Measurements from ENCODE around the gene PBXIP1.

The PBXIP1 gene

GRCh38 chr1:154972517-154973343, 16.8 kb upstream of the PBXIP1 start:
- DNase-seq (ENCODE audit: low read depth): no peak

GRCh38 chr1:154972213-154972516, 16.3 kb upstream of the PBXIP1 start:
- no peak for DNase-seq (ENCODE audit: low read depth)

GRCh38 chr1:154971341-154971998, 15.6 kb upstream of the PBXIP1 start:
- DNase-seq (ENCODE audit: low read depth): no peak

DNA sequence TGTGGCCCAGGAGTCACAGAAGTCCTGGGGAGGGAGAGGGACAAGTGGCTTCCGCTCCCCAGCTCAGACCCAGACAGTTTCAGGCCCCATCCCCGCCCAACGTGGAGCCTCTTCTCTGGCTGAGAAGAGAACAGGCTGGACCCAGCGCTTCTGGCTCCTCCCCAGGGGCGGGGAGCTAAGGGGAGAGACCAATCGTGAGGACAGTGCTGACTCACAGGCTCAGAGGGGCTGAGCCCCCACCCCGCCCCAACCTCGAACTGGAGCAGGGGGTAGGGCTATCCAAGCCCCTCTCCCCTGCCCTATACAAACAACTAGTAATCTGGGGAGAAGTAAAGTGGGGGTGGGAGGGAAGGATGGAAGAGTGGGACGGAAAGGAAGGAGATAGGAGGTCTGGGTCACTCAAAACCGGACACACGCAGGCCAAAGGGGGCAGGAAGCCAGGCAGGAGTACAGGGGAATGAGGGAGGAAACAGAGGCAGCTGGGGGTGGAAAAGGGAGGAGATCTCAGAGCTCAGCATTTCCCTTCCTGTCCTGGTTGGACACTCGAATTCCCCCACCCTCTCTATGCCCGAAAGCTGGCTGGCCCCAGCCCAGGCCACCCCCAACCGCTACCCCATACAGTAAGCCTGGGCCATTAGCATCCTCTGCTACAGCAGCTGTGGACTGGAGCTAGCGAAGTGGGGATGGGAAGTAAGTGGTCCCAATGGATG, 14.9 kb upstream of the PBXIP1 start, which contains the start of gene SHC1:
TSS of gene SHC1 (minus strand) at position 117 of the 710 bp plus-strand sequence. CDS start 221 bp downstream, outside the sequence.
- DNase-seq (ENCODE audit: low read depth): no peak

- no peak for DNase-seq (ENCODE audit: low read depth)
These were observed 14.1 kb upstream of the PBXIP1 start for GRCh38 chr1:154969860-154970452.

DNA sequence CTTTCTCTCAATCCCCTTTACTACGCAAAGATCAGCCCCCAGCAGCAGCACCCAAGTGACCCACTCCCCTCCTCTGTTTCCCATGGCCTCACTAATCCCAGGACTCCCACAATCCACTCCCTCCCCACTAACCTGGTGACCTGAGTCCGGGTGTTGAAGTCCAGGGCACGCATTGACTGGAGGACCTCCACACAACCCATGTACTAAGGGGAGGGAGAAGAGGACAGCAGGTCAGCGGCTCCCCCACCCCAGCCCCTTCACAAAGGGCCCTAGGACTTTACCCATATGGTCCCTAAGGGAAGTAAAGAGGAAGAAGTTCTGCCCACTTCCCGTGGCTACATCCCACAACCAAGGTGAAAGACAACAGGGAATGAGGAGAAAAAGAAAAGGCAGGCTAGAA, 13.3 kb upstream of the PBXIP1 start:
- no peak for DNase-seq (ENCODE audit: low read depth)

DNA sequence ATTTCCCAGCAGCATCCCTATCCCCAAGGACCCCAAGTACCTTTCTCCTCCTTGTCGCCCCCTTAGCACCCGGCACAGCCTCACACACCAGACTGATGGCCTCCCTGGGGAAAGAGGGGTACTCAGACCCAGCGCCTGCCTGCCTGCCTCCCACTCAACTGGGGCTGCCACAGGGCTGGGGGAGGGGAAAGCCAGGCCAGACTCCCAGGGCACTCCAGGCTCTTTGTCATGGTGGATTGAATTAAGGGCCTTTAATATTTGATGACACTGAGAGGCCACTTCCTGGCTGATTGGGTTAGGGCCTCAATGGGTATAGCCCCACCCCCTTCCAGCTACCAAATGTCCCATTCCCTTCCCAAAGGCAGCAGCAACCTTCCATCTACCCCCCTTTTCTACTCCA, 12.8 kb upstream of the PBXIP1 start:
- DNase-seq (ENCODE audit: low read depth): no peak

DNA sequence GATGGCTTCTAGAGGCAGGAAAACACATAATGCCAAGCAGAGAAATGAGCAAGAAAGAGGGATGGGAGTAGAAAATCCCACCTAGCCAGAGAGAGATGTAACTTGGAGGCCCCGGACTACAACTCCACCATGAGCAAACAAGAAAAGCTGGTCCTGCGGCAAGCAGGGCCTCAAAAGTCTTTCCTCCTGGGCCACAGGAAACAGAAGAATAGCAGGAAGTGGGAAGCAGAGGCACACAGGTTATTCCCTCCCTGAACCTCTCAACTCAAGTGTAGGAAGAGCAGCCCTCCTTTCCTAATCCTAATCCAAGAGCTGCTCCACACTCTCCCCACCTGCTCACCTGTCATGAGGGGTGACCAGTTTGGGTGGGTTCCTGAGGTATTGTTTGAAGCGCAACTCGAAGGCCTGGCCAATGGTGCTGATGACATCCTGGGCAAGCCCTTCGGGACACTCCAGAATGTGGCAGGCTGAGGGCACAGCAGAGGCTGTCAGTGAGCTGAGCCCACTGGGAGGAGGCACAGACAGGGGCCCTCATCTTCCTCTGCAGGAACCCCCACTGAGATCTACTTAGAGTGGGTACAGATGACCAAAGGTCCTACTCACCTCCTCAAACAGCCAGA, 11.5 kb upstream of the PBXIP1 start:
- DNase-seq (ENCODE audit: low read depth): no peak

DNA sequence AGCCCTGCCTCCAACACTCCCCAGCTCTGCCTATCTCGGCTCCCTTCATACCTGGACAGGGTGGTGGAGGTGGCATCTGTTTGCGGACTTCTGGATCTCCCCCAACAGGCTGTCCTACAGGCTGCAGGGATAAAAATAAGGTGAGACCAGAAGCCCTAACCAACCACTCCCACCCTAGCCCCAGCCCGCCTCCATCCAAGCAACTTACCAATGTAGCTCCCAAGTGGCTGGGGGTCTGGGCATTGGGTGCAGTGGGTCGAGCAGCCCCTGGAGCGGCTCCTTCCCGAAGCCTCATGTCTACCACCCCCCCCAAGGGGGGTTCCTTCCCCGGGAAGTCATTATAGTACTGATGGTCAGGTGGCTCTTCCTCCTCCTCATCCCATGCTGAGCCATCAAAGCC, 10.2 kb upstream of the PBXIP1 start:
- DNase-seq (ENCODE audit: low read depth): no peak

DNA sequence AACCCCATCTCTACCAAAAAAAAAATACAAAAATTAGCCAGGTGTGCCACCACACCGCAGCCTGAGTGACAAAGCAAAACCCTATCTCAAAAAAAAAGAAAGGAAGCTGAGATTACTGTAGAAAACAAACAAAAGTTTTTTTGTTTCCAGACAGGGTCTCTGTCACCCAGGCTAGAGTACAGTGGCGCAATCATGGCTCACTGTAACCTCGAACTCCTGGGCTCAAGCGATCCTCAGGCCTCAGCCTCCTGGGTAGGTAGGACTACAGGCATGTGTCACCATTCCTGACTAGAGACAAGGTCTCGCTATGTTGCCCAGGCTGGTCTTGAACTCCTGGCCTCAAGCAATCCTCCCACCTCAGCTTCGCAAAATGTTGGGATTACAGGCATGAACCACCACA, 8.5 kb upstream of the PBXIP1 start:
- DNase-seq (ENCODE audit: low read depth): no peak

DNA sequence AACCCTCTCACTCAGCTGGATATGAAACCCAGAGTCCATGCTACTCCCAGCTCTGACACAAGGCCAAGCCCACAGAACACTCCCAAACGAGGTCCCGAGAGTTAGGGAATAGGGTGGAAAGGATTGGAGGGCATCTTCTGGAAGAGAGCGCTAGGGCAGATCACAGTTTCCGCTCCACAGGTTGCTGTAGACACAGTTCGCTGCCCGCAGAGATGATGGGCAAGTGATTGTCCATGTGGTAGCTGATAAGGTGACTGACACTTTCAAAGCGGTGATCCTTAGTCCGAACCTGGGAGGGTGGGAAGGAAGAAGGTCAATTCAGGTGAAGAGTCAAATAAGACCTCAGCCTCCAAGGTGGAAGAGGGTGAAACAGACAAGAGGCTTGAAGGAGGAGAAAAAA, 7.7 kb upstream of the PBXIP1 start:
- no peak for DNase-seq (ENCODE audit: low read depth)

GRCh38 chr1:154962795-154963330, 7.0 kb upstream of the PBXIP1 start:
- DNase-seq (ENCODE audit: low read depth): no peak

GRCh38 chr1:154962156-154962749, 6.4 kb upstream of the PBXIP1 start:
- no peak for DNase-seq (ENCODE audit: low read depth)

DNA sequence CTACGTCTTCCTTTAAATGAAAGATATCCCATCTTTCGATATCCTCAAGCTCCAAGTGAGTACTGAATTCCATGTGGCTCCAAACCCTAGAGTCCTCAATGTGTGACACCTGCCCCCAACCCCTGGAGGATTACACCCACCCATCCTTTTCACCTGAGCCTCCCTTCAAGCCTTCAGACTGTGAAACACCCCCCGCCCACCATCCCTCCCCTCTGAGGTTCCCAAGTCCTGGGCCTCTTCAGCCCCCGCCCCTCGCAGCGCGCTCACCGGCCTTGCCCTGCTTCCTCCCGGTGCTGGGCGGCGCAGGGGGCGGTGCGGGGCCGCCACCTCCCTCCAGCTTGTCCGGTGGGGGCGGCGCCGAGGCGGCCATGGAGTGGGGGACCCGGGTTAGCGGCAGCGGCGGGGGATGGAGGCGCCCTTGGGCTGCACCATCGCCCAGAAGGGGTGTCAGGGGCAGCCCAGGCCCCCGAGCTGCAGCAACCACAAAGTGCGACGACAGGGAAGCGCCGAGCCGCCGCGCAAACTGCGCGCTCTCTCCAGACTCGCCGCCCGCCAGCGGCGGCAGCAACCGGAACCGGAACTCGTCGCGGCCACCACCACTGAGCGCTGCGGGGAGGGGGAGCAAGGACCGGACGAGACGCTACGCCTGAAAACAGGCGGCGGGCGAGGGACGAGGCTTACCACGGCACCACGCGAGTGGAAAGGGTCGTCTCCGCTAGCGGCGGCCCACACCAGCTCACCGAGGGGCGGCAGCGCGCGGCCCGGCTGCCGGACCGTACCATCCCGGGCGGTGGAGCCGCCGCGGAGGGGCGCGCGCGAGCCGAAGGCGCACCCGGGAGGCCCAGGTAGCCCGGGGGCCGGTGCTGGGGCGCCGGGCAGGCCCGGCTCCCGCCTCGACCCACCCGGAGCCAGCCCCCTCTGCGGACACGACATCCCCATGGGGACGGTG, 5.6 kb upstream of the PBXIP1 start, which contains the start of gene PYGO2:
TSS of gene PYGO2 (minus strand) at position 576 of the 949 bp plus-strand sequence. CDS start at position 370, 206 bp downstream.
- peak; percentile 70 for DNase-seq (ENCODE audit: low read depth)

DNA sequence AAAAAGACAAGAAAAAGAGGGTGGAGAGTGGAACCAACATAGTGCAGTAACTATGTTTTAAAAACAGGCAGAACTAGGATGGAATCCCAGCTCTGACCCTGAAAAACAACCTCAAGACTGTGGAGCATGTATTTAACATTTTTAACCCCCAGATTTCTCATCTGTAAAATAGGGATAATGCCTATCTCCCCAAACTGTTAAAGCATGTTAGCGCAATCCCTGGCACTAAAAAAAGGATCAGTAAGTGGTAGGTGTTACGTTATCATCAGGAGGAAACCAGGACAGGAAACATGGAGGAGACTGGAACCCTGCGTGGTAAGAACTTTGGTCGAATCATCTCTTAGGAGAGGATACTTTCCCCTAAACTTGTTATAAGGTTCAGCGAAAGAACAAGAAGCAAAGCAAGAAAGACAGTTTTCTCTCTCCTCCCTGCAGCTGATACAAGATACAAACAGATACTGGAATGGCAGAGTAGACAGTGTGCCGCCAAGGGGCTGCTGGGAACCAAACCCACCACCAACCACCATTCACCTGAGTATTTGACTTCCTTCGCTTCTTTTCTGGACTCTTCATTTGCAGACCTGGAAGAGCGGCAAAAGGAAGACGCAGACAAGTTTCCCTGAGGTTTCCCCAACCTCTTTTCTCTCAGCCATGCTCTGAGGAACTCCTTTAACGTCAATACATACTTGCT, 4.7 kb upstream of the PBXIP1 start:
- no peak for DNase-seq (ENCODE audit: low read depth)

DNA sequence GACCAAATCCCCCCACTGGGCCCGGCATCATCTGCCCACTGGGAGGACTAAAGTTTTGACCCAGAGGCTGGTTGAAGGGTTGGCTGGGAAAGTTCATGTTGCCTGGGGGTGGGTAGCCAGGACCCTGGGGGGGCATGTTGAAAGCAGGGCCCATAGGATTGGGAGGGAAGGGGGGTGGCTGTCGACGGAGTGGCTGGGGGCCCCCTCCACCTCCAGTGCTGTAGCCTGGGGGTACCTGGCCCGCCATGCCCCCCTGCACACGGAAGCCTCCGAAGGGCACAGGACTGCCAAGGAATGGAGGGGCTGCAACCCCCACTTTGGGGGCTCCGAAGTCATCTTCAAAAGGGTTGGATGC, 3.5 kb upstream of the PBXIP1 start:
- no peak for DNase-seq (ENCODE audit: low read depth)

DNA sequence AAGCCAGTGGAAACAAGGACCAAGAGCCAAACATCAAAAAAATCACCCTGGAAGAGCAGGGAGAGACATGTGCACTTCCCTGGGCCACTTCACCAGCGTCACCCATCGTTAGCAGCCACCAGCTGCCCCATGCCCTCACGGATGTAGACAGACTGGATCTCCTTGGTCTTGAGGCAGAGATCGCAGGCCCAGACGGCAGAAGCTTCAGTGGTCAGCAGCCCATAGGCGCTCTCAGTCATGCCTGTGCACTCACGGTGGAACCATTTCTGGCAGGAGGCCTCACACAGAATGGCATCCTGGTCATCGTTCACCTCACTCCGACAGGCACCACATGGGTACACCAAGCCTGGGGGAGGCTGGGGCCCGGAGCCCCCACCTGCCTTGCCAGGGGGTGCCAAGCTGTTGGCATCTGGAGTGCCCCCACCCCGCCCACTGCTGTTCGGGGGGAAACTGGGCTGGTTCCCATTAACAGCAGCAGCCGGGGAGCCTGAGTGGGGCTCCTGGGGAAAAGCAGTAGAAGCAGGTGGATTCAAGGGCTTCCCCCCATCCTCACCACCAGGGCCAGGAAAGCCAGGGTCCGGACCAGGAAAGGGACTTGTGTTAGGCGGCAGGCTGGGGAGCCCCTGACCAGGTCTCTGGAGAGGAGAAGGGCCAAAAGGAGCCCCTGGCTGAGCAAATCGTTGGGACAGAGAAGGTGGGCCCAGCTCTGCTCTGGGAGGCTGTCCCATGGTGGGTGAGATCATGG, 3.0 kb upstream of the PBXIP1 start:
- no peak for DNase-seq (ENCODE audit: low read depth)

- DNase-seq (ENCODE audit: low read depth): no peak
These were observed 2.1 kb upstream of the PBXIP1 start for GRCh38 chr1:154958036-154958435.

GRCh38 chr1:154957091-154957657, 1.3 kb upstream of the PBXIP1 start:
- no peak for DNase-seq (ENCODE audit: low read depth)
